Measurements from ENCODE around the gene MTA1.

The MTA1 gene

GRCh38 chr14:105453847-105454246, 34.2 kb downstream of the MTA1 start:
- Histone ChIP-seq H3K9me3 (ENCODE audit: insufficient read depth, low read length) (no peaks in the 10 kb centered on the region), H3K79me2 (ENCODE audit: insufficient read depth, low read length) (no peaks in the 10 kb centered on the region), H3K4me2 (ENCODE audit: low read depth, low read length, poor library complexity, severe bottlenecking) (no peak overlapping the region), H3K9ac (ENCODE audit: low read length) (no peak overlapping the region), H3K9me2 (replicated peaks; ENCODE audit: insufficient read depth, low read length) (no peaks in the 10 kb centered on the region), H3F3A (ENCODE audit: insufficient read depth) (no peaks in the 10 kb centered on the region), H2AFZ (ENCODE audit: low read depth, low read length, severe bottlenecking) (no peak overlapping the region), H3K27ac (ENCODE audit: low read depth, low read length) (no peak overlapping the region), H3K4me3 (ENCODE audit: insufficient read depth, low read length, poor library complexity, severe bottlenecking) (no peak overlapping the region), H3K36me3 (ENCODE audit: low read length) (no peaks in the 10 kb centered on the region), H3K27me3 (ENCODE audit: low read length) (no peaks in the 10 kb centered on the region), H4K20me1 (ENCODE audit: low read depth, low read length) (no peaks in the 10 kb centered on the region)
- TF ChIP-seq CTCF (IDR thresholded peaks at IDR 0.05; ENCODE audit: insufficient read depth, low read length, poor library complexity, severe bottlenecking), result no peak
- TF ChIP-seq EZH2phosphoT487 (conservative IDR thresholded peaks at IDR 0.05; ENCODE audit: low read length), result no peak

- Histone ChIP-seq H3F3A (ENCODE audit: insufficient read depth) (no peaks in the 10 kb centered on the region), H3K4me3 (ENCODE audit: insufficient read depth, low read length, poor library complexity, severe bottlenecking) (no peak overlapping the region), H3K36me3 (ENCODE audit: low read length) (no peaks in the 10 kb centered on the region), H3K9me3 (ENCODE audit: insufficient read depth, low read length) (no peaks in the 10 kb centered on the region), H4K20me1 (ENCODE audit: low read depth, low read length) (no peaks in the 10 kb centered on the region), H2AFZ (ENCODE audit: low read depth, low read length, severe bottlenecking) (no peak overlapping the region), H3K79me2 (ENCODE audit: insufficient read depth, low read length) (no peaks in the 10 kb centered on the region), H3K27ac (ENCODE audit: low read depth, low read length) (no peak overlapping the region), H3K9ac (ENCODE audit: low read length) (no peak overlapping the region), H3K4me2 (ENCODE audit: low read depth, low read length, poor library complexity, severe bottlenecking) (no peak overlapping the region), H3K9me2 (replicated peaks; ENCODE audit: insufficient read depth, low read length) (no peaks in the 10 kb centered on the region), H3K27me3 (ENCODE audit: low read length) (no peaks in the 10 kb centered on the region)
- TF ChIP-seq CTCF (IDR thresholded peaks at IDR 0.05; ENCODE audit: insufficient read depth, low read length, poor library complexity, severe bottlenecking) (no peak), EZH2phosphoT487 (conservative IDR thresholded peaks at IDR 0.05; ENCODE audit: low read length) (no peak)
Observed at GRCh38 chr14:105455086-105455640, 35.5 kb downstream of the MTA1 start.

GRCh38 chr14:105455766-105456660, 36.4 kb downstream of the MTA1 start:
- H2AFZ ChIP-seq (ENCODE audit: low read depth, low read length, severe bottlenecking), result no peak overlapping the region
- H3K9me3 ChIP-seq (ENCODE audit: insufficient read depth, low read length), result no peaks in the 10 kb centered on the region
- no peaks in the 10 kb centered on the region for H3F3A ChIP-seq (ENCODE audit: insufficient read depth)
- no peak overlapping the region for H3K4me2 ChIP-seq (ENCODE audit: low read depth, low read length, poor library complexity, severe bottlenecking)
- no peak overlapping the region for H3K27ac ChIP-seq (ENCODE audit: low read depth, low read length)
- no peaks in the 10 kb centered on the region for H3K36me3 ChIP-seq (ENCODE audit: low read length)
- no peaks in the 10 kb centered on the region for H3K27me3 ChIP-seq (ENCODE audit: low read length)
- H4K20me1 ChIP-seq (ENCODE audit: low read depth, low read length), result no peaks in the 10 kb centered on the region
- no peak overlapping the region for H3K9ac ChIP-seq (ENCODE audit: low read length)
- H3K79me2 ChIP-seq (ENCODE audit: insufficient read depth, low read length), result no peaks in the 10 kb centered on the region
- H3K4me3 ChIP-seq (ENCODE audit: insufficient read depth, low read length, poor library complexity, severe bottlenecking), result no peak overlapping the region
- H3K9me2 ChIP-seq (replicated peaks; ENCODE audit: insufficient read depth, low read length), result no peaks in the 10 kb centered on the region
- TF ChIP-seq CTCF (IDR thresholded peaks at IDR 0.05; ENCODE audit: insufficient read depth, low read length, poor library complexity, severe bottlenecking), result no peak
- TF ChIP-seq EZH2phosphoT487 (conservative IDR thresholded peaks at IDR 0.05; ENCODE audit: low read length), result no peak

All from SU-DHL-6 (cell line).